HL-60 (cell line): ENCODE data around the gene CNP.

Source experiments
- DNase-seq, 2 experiments: peaks; one replicate each; pipeline ENCODE4 v3.0.0-alpha.2; 2010 to 2020; ENCODE audit warnings: low read depth in 1 of 2, low spot score in 1 of 2
- H3K27ac ChIP-seq: fragments of 250-450 bp; sonication (Bioruptor Pico); replicated peaks from 2 replicates; pipeline ENCODE4 v1.5.1; 2020; ENCODE audit warnings: mild to moderate bottlenecking, moderate library complexity
- H3K27me3 ChIP-seq: fragments of 250-450 bp; sonication (Bioruptor Pico); 2 replicates; pipeline ENCODE4 v1.5.1; 2021; ENCODE audit warnings: mild to moderate bottlenecking, moderate library complexity; ENCODE audit not compliant: insufficient read depth, poor library complexity, severe bottlenecking
- H3K4me3 ChIP-seq: replicated peaks from 2 replicates; pipeline ENCODE4 v1.5.1; 2011; ENCODE audit warnings: mild to moderate bottlenecking, control low read depth, low read length; ENCODE audit not compliant: insufficient read depth
- GABPA ChIP-seq: IDR thresholded peaks from 2 replicates; pipeline ENCODE4 v1.6.1; 2012; ENCODE audit warnings: low read depth
- POLR2AphosphoS5 ChIP-seq: IDR thresholded peaks from 2 replicates; pipeline ENCODE4 v1.6.1; 2012; ENCODE audit warnings: low read depth
- SPI1 ChIP-seq: IDR thresholded peaks from 2 replicates; pipeline ENCODE4 v1.6.1; 2012; ENCODE audit warnings: low read depth, mild to moderate bottlenecking, borderline replicate concordance
- TF ChIP-seq, protein P1 (sequence below): IDR thresholded peaks from one replicate; pipeline ENCODE4 v1.5.1; 2011; ENCODE audit warnings: low read length, control low read depth, inconsistent platforms; ENCODE audit not compliant: insufficient read depth
- TF ChIP-seq, protein P2 (sequence below): IDR thresholded peaks from 2 replicates; pipeline ENCODE4 v1.6.1; 2012; ENCODE audit warnings: low read depth; ENCODE audit not compliant: insufficient replicate concordance

The CNP gene

DNA sequence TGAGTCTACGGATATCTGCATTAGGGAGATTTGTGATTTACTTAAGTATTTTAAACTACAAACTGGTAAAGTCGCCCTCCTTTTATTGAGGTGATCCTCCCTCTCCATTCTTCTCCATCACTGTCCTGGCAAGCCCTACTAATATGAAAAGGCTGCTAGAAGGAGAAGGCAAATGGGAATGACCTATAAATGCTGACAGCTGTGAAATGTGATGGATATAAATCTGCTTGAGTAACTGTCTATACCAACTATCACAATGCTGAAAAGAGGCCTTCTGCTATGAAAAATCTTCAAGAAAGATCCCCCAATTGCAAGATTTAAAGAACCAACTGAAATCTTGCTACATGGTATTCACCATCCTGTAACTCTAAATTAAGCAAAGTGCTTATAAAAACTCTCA, 35.1 kb downstream of the CNP start:
- no peak overlapping the region for H3K4me3 ChIP-seq
- H3K27me3 ChIP-seq, result no peaks in the 10 kb centered on the region
- H3K27ac ChIP-seq, result no peak overlapping the region
- TF ChIP-seq SPI1 (no peak), GABPA (no peak), POLR2AphosphoS5 (no peak)
- TF ChIP-seq, protein P1, sequence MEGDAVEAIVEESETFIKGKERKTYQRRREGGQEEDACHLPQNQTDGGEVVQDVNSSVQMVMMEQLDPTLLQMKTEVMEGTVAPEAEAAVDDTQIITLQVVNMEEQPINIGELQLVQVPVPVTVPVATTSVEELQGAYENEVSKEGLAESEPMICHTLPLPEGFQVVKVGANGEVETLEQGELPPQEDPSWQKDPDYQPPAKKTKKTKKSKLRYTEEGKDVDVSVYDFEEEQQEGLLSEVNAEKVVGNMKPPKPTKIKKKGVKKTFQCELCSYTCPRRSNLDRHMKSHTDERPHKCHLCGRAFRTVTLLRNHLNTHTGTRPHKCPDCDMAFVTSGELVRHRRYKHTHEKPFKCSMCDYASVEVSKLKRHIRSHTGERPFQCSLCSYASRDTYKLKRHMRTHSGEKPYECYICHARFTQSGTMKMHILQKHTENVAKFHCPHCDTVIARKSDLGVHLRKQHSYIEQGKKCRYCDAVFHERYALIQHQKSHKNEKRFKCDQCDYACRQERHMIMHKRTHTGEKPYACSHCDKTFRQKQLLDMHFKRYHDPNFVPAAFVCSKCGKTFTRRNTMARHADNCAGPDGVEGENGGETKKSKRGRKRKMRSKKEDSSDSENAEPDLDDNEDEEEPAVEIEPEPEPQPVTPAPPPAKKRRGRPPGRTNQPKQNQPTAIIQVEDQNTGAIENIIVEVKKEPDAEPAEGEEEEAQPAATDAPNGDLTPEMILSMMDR, result no peak
- TF ChIP-seq, protein P2, sequence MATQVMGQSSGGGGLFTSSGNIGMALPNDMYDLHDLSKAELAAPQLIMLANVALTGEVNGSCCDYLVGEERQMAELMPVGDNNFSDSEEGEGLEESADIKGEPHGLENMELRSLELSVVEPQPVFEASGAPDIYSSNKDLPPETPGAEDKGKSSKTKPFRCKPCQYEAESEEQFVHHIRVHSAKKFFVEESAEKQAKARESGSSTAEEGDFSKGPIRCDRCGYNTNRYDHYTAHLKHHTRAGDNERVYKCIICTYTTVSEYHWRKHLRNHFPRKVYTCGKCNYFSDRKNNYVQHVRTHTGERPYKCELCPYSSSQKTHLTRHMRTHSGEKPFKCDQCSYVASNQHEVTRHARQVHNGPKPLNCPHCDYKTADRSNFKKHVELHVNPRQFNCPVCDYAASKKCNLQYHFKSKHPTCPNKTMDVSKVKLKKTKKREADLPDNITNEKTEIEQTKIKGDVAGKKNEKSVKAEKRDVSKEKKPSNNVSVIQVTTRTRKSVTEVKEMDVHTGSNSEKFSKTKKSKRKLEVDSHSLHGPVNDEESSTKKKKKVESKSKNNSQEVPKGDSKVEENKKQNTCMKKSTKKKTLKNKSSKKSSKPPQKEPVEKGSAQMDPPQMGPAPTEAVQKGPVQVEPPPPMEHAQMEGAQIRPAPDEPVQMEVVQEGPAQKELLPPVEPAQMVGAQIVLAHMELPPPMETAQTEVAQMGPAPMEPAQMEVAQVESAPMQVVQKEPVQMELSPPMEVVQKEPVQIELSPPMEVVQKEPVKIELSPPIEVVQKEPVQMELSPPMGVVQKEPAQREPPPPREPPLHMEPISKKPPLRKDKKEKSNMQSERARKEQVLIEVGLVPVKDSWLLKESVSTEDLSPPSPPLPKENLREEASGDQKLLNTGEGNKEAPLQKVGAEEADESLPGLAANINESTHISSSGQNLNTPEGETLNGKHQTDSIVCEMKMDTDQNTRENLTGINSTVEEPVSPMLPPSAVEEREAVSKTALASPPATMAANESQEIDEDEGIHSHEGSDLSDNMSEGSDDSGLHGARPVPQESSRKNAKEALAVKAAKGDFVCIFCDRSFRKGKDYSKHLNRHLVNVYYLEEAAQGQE, result no peak
- DNase-seq, result no peak

- H3K27me3 ChIP-seq, result no peaks in the 10 kb centered on the region
- no peak overlapping the region for H3K4me3 ChIP-seq
- TF ChIP-seq GABPA (no peak), SPI1 (no peak), POLR2AphosphoS5 (no peak)
- TF ChIP-seq, protein P2, result no peak
- TF ChIP-seq, protein P1, result no peak
- no peak overlapping the region for H3K27ac ChIP-seq
- DNase-seq, result no peak
These were observed 35.7 kb downstream of the CNP start for GRCh38 chr17:42002175-42002791.

DNA sequence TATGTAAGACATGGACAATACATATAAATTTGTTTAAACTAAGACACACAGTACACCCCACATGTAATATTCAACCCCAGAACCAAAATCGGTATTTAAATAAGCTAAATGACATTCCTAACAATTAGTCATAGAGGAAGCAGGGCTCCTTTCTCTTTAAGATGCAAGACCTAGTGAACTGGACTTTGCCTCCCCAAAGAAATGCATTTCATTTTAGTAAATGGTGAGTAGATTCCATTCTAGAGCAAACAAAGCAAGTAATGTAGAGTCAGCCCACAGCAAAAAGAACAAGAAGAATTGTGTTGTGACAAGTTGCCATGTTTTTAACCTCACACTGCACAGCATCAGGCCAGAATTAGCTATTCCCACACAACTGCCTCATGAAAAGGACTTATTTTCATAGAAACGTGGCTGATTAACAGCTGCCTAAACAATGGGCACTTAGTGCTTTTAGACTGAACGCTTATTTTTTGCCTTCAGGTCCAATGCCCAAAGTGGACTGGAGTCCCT, 36.3 kb downstream of the CNP start:
- no peak for DNase-seq
- TF ChIP-seq, protein P1, result no peak
- TF ChIP-seq, protein P2, result no peak
- TF ChIP-seq POLR2AphosphoS5 (no peak), GABPA (no peak), SPI1 (no peak)
- no peaks in the 10 kb centered on the region for H3K27me3 ChIP-seq
- H3K4me3 ChIP-seq, result no peak overlapping the region
- H3K27ac ChIP-seq, result no peak overlapping the region
